OCI-LY1 (cell line): ENCODE data around the gene PCLO.

Experiments
- EZH2 ChIP-seq: fragments of 200-600 bp; sonication (generic), shearing (Covaris generic); IDR thresholded peaks from 2 replicates; pipeline ENCODE4 v1.8.0; 2017; ENCODE audit warnings: borderline replicate concordance, mixed run types, mild to moderate bottlenecking, antibody characterized with exemption, low read length, moderate library complexity, mixed read lengths
- TF ChIP-seq, protein P1 (sequence below): fragments of 200-600 bp; sonication (generic), shearing (Covaris generic); IDR thresholded peaks from 2 replicates; pipeline ENCODE4 v1.5.1; 2017; ENCODE audit warnings: mild to moderate bottlenecking, antibody characterized with exemption, low read length, moderate library complexity, mixed read lengths

DNA sequence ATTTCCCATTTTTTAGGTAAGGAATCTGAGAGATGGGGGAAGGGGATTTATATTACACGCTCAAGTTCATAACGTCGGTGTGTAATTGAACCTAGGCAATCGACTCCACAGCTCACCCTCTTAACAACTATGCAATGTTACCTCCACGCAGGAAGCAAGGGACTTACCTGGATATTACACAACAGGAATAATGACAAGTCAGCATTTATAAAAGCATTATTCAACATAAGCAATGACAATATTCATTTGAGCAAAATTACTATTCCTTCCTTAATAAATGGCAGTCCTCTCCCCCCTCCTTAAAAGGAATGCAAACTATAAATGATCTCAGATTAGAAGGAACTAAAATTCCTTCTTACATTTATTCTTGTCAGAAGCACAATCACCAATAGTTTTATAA is 104.0 kb downstream of the PCLO start:
- TF ChIP-seq, protein P1, sequence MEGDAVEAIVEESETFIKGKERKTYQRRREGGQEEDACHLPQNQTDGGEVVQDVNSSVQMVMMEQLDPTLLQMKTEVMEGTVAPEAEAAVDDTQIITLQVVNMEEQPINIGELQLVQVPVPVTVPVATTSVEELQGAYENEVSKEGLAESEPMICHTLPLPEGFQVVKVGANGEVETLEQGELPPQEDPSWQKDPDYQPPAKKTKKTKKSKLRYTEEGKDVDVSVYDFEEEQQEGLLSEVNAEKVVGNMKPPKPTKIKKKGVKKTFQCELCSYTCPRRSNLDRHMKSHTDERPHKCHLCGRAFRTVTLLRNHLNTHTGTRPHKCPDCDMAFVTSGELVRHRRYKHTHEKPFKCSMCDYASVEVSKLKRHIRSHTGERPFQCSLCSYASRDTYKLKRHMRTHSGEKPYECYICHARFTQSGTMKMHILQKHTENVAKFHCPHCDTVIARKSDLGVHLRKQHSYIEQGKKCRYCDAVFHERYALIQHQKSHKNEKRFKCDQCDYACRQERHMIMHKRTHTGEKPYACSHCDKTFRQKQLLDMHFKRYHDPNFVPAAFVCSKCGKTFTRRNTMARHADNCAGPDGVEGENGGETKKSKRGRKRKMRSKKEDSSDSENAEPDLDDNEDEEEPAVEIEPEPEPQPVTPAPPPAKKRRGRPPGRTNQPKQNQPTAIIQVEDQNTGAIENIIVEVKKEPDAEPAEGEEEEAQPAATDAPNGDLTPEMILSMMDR: no peak
- TF ChIP-seq EZH2: no peak
